ENCODE results near the gene ATL3.
A peak's percentile ranks its signal among the peaks of the same experiment; 100 is the strongest.

Gene ATL3

DNA sequence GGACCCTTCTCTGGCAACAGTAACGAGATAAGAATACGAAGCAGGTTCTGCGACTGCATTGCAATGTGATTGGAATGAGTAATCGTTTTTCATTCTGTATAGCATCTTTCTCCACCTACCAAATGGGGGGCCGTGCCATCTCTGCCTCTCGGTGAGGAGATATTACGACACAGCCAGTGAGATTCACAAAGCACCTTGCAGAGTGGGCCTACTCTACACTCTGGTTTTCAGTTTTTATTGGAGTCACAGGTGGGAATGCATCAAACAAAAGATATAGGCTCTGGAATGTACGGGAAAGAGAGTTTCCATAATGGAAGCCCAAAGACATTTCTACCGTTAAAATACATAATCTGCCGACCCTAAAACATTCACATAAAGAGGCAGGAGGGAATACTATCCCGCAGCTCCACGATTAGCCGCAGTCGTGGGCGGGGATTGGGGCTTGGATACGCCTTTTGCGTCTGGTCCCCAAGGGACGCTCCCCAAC lies 9.7 kb upstream of the ATL3 start:
- Histone ChIP-seq H3K27ac (peak overlapping the region; percentile 99), H3K9me3 (no peaks in the 10 kb centered on the region)
- TF ChIP-seq, protein P1, sequence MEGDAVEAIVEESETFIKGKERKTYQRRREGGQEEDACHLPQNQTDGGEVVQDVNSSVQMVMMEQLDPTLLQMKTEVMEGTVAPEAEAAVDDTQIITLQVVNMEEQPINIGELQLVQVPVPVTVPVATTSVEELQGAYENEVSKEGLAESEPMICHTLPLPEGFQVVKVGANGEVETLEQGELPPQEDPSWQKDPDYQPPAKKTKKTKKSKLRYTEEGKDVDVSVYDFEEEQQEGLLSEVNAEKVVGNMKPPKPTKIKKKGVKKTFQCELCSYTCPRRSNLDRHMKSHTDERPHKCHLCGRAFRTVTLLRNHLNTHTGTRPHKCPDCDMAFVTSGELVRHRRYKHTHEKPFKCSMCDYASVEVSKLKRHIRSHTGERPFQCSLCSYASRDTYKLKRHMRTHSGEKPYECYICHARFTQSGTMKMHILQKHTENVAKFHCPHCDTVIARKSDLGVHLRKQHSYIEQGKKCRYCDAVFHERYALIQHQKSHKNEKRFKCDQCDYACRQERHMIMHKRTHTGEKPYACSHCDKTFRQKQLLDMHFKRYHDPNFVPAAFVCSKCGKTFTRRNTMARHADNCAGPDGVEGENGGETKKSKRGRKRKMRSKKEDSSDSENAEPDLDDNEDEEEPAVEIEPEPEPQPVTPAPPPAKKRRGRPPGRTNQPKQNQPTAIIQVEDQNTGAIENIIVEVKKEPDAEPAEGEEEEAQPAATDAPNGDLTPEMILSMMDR (IDR thresholded peaks at IDR 0.05): no peak

DNA sequence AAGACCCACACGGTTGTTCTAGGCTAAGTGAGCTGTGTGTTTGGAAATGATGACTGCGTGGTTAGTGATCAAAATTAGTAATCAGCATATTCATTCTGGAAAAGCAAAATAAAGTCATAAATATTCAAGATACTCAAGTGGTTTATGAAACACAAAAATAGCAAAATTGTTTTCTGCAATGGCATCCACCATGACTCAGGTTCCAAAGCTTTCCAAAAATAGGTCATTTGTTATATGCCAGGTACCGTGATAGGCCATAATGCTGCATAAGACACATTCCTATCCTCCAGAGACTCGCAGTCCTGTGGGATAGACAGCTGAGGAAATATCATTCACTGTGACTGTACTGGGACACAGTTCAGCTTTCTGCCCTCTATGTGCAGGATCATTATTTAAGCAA lies 2.4 kb upstream of the ATL3 start:
- no peaks in the 10 kb centered on the region for H3K36me3 ChIP-seq
- no peaks in the 10 kb centered on the region for H3K27me3 ChIP-seq
- no peaks in the 10 kb centered on the region for H3K9me3 ChIP-seq
- H3K4me3 ChIP-seq (ENCODE audit: low read depth in 1 of 2, low read length in 1 of 2): no peak overlapping the region
- H3K27ac ChIP-seq: no peak overlapping the region
- peaks cover 31 to 38% of the 10 kb centered on the region in 2 experiments for H3K4me1 ChIP-seq (ENCODE audit: control insufficient read depth in 1 of 2, insufficient read depth in 1 of 2, low read depth in 1 of 2, low read length in 1 of 2)
- TF ChIP-seq, protein P1 (IDR thresholded peaks at IDR 0.05): no peak

More for the DNA sequence above, 9.7 kb upstream of the ATL3 start:
- Histone ChIP-seq H3K4me3 (ENCODE audit: low read depth in 1 of 2, low read length in 1 of 2) (peak overlapping the region; percentile 84 to 97), H3K27me3 (no peaks in the 10 kb centered on the region), H3K36me3 (peaks cover 5% of the 10 kb centered on the region), H3K4me1 (ENCODE audit: control insufficient read depth in 1 of 2, insufficient read depth in 1 of 2, low read depth in 1 of 2, low read length in 1 of 2) (peaks cover 33 to 51% of the 10 kb centered on the region in 2 experiments)

DNA sequence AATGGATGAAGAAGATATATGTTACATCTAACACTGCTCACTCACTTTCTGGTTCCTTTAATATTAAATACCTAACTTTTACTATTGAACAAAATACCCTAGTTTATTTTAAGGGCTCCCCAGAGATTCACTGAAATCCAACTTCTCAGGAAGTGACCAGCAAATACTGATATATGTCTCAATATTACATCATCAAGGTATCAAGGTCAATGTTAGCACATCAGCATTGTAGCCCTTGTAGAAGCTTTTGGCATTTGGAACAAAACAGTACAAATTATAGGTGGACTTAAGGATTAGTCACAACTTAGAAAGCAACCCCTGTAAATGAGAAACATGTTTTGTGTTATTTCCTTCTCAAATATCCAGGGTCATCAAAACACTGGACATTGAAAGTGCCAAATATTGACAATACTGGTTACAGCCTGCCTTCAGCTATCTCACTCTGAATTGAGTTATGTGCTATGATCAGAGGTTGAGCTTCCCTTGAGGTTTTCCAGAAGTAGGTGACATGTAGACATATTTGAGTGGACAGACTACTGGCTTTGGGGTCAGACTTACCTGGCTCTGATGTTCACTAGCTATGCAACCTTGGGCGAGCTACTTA lies 1.9 kb upstream of the ATL3 start:
- peaks cover 31 to 38% of the 10 kb centered on the region in 2 experiments for H3K4me1 ChIP-seq (ENCODE audit: control insufficient read depth in 1 of 2, insufficient read depth in 1 of 2, low read depth in 1 of 2, low read length in 1 of 2)
- no peaks in the 10 kb centered on the region for H3K9me3 ChIP-seq
- H3K36me3 ChIP-seq: no peaks in the 10 kb centered on the region
- TF ChIP-seq, protein P1 (IDR thresholded peaks at IDR 0.05): no peak
- H3K27ac ChIP-seq: peak overlapping the region; percentile 10
- H3K4me3 ChIP-seq (ENCODE audit: low read depth in 1 of 2, low read length in 1 of 2): no peak overlapping the region
- H3K27me3 ChIP-seq: no peaks in the 10 kb centered on the region

DNA sequence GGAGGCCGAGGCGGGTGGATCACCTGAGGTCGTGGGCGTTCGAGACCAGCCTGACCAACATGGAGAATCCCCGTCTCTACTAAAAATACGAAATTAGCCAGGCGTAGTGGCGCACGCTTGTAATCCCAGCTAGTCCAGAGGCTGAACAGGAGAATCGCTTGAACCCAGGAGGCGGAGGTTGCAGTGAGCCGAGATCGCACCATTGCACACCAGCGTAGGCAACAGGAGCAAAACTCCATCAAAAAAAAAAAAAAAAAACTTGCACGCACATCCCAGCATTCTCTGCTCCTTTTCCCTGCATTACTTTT lies 934 bp upstream of the ATL3 start:
- TF ChIP-seq, protein P1 (IDR thresholded peaks at IDR 0.05): no peak
- Histone ChIP-seq H3K4me1 (ENCODE audit: control insufficient read depth in 1 of 2, insufficient read depth in 1 of 2, low read depth in 1 of 2, low read length in 1 of 2) (peaks cover 31 to 38% of the 10 kb centered on the region in 2 experiments), H3K4me3 (ENCODE audit: low read depth in 1 of 2, low read length in 1 of 2) (peak overlapping the region; percentile 81 to 98), H3K36me3 (no peaks in the 10 kb centered on the region), H3K27me3 (no peaks in the 10 kb centered on the region), H3K9me3 (no peaks in the 10 kb centered on the region), H3K27ac (peak overlapping the region; percentile 88)

DNA sequence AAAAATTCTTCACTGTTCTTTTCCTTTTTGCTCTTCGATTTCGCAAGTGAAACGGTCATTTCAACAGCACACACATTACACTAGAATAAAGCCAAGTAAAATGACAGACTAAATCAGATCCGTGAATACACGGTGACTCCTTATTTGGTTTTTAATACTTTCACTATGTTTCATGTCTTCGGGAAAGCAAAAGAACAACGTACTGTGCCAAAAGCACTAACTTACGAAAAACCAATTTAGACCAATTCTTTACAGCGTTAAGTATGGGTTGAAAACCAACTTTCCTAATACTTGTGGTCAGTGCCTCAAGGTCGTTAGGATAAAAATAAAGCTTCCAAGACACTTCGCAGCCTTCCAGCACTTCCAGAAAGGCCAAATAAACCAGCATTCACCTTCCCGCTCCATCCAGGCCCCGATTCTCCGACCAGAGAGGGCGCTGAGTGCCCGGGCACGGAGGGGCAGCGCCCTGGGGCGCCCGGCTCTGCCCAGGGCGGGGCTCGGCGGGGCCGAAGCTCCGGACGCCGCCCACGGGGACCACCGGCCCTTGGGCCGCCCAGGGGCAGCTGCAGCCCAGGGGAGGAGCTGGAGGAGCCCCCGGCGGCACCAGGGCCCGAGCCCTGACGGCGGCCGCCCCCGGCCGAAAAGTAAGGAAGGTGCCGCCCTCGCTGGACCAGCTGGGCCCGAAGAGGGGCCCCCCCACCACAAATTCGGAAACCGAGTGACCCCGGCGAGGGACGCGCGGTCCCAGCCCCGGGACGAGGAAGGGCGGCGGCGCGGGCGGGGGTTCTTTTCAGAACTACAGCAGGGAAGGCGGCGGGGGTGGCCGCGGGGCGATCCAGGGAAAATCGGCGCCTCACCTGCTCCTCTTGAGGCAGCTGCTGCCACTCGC lies 499 bp downstream of the ATL3 start:
- Histone ChIP-seq H3K27me3 (no peaks in the 10 kb centered on the region), H3K9me3 (no peaks in the 10 kb centered on the region), H3K27ac (peak overlapping the region; percentile 88), H3K4me3 (ENCODE audit: low read depth in 1 of 2, low read length in 1 of 2) (peak overlapping the region; percentile 81 to 98), H3K36me3 (no peaks in the 10 kb centered on the region), H3K4me1 (ENCODE audit: control insufficient read depth in 1 of 2, insufficient read depth in 1 of 2, low read depth in 1 of 2, low read length in 1 of 2) (peaks cover 31 to 38% of the 10 kb centered on the region in 2 experiments)
- TF ChIP-seq, protein P1 (IDR thresholded peaks at IDR 0.05): peak; percentile 63
